Measurements from ENCODE around the gene PLCL2.
"Not testable (repeated sequence)": the region's sequence is repeated elsewhere in the genome, so short reads cannot be mapped to it uniquely, and the experiment has no call there.

Gene PLCL2

DNA sequence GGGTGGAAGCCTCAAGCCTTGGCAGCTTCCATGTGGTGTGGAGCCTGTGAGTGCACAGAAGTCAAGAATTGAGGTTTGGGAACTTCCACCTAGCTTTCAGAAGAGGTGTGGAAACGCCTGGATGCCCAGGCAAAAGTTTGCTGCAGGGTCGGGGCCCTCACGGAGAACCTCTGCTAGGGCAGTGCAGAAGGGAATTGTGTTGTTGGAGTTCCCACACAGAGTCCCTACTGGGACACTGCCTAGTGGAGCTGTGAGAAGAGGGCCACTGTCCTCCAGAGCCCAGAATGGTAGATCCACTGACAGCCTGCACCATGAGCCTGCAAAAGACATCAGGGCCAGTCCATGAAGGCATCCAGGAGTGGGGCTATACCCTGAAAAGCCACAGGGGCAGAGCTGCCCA is 243.9 kb downstream of the PLCL2 start:
- DNase-seq: not testable (repeated sequence)

DNA sequence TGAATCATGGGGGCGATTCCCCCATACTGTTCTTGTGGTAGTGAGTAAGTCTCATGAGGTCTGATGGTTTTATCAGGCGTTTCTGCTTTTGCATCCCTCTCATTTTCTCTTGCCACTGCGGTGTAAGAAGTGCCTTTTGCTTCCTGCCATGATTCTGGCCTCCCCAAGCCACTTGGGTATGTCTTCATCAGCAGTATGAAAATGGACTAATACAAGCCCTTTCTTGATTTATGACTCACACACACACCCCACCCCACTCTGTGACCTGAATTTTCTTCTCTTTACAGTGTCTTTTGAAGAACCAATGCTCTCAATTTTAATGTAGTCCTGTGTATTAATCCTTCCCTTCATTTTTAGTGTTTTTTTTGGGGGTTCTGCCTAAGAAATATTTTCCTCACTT is 244.8 kb downstream of the PLCL2 start:
- DNase-seq: no peak

DNA sequence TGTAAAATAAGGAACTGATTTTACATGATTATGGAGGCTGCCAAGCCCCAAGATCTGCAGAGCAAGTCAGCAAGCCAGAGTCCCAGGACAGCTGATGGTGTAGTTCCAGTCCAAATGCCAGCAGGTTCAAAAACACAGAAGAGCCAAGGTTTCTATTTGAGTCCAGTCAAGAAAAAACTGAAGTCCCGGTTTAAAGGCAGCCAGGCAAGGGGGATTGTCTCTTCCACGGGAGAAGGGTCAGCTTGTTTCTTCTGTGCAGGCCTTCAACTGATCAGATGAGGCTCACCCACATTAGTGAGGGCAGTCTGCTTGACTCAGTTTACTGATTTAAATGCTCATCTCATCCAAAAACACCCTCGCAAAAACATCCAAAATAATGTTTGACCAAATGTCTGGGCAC is 246.2 kb downstream of the PLCL2 start:
- no peak for DNase-seq

DNA sequence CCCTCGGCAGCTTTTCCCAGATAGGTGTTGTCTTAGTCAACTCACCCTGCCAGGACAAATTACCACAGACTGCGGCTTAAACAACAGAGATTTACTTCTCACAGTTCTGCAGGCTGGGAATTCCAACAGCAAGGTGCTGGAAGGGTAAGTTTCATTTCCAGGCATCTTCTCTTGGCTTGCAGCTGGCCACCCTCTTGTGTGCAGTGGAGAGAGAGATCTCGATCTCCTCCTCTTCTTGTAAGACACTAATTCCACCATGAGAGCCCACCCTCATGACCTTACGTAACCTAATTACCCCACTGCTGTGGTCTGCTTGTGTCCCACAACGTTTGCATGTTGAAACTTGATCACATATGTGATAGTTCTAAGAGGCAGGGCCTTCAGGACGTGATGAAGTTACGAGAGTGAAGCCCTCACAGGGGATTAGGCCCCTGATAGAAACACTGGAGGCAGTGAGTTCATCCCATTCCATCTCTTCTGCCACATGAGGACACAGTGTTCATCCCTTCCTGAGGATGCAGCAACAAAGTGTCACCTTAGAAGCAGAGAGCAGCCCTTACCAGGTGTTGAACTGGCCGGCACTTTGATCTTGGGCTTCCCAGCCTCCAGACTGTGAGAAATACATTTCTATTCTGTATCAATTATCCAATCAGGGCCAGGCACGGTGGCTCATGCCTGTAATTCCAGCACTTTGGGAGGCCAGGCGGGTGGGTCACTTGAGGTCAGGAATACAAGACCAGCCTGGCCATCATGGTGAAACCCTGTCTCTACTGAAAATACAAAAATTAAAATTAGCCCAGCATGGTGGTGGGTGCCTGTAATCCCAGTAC is 247.7 kb downstream of the PLCL2 start:
- DNase-seq: no peak

DNA sequence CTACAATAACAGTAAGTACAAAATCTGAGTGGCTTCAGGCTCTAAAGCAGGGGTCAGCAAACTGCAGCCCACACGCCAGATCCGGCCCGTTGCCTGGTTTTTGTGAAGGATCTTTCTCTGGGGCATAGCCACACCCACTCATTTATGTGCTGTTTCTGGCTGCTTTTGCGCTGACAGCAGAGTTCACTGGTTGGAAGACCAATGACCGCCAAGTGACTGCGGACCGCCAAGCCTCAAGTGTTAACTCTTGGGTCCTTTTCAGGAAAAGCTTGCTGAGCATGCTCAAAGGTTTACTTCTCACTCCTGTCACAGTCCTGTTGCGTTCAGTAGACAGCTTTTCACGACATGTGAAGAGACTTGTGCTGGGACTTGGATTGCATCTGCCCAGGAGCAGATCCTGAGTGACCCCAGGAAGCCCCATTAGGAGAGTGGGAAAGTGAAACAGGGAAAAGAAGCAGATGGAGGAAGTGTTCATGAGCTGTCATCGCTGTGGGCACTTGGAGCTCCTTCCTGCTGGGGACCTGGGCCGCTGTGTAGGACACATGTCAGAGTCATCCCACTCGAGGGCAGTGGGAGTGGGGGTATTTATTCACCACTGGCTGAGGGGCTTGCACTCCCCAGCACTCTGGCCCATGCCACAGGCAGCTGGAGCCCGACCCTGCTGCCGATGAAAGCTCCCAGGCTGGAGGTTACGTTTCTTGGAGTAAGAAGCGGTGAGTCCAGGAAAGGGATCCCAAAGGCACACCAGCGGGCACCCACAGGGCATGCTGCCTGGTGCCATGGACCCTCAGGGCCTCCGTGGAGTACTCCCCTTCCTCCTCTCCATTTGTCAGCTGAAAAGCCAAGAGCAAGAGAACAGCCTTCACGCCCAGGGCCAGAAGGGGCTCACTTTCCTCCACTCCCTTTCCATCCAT is 249.1 kb downstream of the PLCL2 start:
- DNase-seq: no peak

DNA sequence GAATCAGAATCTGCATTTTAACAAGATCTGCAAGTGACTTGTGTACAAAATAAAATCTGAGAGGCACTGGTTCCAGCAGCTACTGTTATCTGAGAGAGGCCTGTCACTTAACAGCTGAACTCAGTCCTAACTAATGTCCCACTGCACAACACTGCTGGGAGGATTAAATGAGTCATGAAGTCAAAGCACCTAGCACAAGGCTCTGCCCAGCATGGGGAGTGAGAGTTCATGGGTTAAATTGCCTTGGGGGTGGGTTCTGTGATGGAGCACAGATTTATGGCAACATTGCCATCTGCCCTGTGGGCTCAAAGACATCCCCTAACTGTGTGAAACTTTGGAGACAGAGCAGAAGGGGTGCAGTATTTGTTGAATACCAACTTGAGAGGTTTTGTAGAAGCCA is 250.9 kb downstream of the PLCL2 start:
- no peak for DNase-seq

DNA sequence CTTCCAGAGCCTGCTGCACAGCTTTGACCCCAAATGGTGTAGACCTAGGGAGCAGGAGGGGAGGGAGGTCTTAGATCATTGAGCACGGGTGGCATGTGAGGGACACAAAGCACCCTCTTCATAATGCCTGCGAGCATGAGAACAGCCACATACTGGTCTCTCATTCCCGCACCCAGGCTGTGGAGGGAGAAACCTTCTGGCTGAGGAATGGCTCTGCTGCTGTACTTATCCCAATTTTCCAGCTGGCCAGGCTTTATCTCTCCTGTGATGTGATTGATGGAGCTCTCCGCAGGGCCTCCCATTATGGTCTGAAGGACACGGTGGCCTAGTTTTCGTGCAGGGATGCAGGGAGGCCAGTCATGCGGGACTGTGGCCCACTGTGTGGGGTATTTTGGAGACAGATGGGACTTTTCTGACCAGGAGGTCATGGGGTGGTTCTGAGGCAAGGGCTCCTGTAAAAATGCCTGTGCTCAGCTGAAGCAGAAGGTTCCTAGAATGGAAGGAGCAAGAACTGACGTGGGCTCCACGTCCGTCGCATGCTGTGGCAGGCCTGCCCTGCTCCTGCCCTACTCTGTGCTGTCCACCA is 251.5 kb downstream of the PLCL2 start:
- no peak for DNase-seq

DNA sequence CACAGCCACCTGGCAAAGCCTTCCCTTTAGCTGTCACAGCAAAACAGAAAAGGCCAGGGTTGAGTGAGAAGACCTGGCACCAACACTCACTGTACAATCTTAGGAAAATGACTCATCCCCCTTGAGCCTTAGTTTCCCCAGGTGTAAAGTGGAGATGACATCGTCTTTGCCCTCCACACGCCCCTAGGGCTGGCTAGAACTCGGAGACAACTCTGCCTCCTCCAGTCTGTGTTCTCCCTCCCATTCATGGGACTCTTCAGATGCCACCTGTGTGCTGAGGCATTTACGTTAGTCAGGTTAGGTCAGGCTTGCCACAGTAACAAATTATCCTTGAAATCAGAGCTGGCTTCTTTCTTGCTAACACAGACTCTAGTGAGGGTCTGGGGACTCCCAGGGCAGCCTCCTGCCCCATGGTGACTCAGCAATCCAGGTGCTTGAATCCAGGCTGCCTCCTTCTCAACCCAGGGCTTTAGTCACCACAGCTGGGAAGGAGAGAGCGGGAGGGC is 252.6 kb downstream of the PLCL2 start:
- no peak for DNase-seq

DNA sequence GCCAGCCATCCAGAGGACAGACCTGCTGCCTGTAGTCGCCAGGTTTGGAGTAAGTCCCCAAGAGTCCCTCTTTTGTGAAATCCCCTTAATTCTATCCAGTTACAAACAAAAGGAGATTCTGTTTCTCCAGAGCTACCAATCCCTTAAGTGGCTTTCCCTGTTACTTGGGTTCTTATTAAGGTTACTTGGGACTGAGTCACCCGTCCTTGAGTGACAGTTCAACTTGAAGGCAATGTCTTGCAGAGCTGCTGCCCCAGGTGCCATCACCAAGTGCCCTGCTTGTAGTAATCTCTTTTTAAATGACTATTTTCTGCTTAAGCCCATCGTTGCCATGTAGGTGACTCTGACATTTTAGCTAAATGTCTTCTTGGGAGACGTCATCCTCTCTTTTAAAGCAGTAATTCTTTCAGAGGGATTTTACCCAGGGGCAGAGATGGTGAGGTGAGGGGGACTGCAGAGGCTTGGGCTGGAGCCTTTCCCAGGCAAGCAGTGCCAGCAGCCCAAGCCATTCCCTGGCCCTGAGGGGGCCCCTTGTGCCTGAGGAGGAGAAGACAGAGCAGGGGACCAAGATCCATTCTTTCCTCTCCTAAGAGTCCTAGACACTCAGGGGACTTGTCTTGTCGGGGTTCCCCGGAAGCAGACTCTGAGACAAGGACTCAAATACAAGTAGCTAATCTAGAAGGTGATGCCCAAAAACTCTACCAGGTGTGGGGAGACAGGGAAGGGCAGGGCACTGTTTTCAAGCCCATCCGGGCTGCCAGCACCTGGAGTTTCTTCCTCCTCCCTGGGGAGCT is 253.7 kb downstream of the PLCL2 start:
- DNase-seq: no peak

Data from effector CD8-positive, alpha-beta T cell (primary cell).